GM21723 (cell line): Measurements from ENCODE around the gene DDR2.
"Not testable (repeated sequence)": the region's sequence is repeated elsewhere in the genome, so short reads cannot be mapped to it uniquely, and the experiment has no call there.

Experiments
- ATAC-seq: cut with Tn5 transposase; IDR thresholded peaks from one replicate; pipeline ENCODE4 v1.9.1; 2021; ENCODE audit warnings: mild to moderate bottlenecking, moderate library complexity; ENCODE audit not compliant: unreplicated experiment

The DDR2 gene

DNA sequence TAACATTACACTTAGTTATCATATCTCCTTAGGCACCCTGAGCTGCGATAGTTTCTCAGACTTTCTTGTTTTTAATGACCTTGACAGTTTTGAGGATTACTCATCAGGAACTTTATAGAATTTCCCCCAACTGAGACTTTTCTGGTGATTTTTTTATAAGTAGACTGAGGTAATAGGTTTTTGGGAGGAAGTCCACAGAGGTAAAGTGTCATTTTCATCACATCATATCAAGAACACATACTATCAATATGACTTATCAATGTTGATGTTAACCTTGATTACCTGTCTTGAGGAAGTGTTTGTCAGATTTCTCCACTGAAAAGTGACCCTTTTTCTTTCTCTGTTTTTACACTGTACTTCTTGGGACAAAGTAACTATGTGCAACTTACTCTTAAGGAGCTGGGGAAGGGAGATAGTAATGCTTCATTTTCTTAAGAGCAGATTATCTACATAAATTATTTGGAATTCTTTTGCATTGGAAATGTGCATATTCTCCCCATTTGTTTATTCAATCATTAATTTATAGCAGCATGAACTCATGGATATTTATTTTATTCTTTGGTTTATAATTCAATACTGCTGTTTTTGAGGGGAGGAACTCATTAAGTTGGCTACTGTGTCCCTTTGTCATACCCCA, 85.4 kb downstream of the DDR2 start:
- ATAC-seq = no peak

DNA sequence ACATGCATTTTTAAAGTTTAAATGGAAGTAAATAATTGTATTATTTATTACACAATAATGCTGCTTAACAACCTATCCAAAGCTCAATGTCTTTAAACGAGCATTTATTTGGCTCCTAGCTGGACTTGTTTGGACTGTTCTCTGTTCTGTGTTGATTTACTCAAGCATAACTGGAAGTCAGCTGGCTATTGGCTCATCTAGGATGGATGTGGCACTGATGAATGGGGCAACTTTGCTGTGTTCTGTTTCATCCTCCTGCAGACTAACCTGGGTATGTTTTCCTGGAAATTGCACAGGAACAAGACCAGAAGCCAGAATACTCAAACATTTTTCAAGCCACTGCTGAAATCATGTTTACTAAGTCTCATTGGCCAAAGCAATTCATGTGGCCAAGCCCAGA, 87.4 kb downstream of the DDR2 start:
- no peak for ATAC-seq

DNA sequence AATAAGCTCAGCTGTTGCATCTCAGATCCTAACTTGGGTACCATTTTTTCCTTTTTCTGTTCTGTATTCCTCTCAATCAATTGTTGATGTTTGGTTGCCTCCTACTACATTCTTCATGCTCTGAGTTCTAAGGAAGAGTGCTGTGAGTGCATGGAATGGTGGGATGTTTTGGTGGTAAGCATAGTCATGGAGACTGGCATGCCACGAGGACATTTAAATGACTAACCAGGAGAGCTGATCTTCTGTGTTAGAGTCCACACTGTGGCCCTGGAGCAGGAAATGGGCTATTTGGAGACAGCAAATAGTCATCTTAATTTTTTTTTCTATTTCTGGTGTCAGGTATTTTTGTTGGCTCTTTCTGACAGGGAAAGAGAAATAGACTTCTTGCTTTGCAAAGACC, 88.7 kb downstream of the DDR2 start:
- no peak for ATAC-seq

DNA sequence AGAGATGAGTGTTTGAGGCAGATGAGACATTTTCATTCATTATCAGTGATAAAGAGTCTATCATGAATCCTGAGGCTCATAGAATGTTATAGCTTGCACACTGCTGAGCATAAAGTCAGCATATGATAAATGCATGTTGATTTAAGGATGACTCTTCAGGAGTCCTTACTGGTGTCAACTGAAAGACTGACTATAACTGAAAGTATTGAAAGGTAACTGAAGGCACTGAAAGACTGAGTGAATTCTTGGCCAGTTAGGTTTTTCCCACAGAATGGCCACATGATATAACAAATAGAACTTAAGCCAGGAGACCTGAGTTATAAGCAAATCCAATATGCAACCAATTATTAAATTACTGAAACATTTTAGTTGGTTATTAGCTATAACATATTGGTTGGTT, 89.2 kb downstream of the DDR2 start:
- no peak for ATAC-seq

DNA sequence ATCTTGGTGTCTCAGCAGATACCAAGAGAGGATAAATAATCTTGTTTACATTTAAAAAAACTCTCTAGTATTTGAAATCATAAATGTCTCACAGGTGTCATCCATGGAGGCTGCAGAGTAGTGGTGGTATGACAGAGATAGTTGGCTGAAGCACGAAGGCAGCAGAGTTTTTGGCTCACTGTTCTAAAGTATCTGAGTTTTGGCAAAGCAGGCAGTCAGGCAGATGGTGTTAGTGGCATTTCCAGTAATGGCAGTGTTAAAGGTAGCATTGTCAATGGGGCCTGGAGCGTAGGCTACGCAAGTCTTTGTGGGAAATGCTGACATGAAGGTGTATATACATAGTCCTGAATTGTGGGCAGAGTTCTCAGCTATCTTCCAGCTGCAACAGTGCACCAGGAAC, 89.8 kb downstream of the DDR2 start:
- no peak for ATAC-seq

DNA sequence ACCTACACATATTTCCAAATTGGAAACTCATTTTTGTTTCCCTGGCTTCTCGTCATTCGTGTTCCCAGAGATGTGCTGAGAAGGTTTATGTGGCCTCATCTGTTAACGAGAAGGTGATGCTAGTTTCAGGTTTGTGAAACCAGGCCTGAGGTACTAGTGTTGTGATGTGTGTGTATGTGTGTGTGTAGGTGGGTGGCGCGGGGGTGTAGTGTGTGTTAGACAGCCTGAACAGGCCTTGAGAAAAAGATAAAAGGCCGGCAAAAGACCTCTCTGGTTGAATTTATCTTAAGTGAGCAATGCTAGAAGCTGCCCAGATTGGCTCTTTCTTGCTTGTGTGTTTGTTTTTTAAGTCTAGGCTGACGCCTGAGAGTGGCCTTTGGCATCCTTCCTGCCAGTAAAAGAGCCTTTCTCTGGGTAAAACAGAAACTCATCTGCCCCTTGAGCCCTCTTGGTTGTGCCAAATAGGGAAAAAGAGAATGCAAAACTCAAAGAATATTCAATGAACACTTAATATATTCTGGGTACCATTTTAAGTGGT, 92.4 kb downstream of the DDR2 start:
- ATAC-seq = no peak

DNA sequence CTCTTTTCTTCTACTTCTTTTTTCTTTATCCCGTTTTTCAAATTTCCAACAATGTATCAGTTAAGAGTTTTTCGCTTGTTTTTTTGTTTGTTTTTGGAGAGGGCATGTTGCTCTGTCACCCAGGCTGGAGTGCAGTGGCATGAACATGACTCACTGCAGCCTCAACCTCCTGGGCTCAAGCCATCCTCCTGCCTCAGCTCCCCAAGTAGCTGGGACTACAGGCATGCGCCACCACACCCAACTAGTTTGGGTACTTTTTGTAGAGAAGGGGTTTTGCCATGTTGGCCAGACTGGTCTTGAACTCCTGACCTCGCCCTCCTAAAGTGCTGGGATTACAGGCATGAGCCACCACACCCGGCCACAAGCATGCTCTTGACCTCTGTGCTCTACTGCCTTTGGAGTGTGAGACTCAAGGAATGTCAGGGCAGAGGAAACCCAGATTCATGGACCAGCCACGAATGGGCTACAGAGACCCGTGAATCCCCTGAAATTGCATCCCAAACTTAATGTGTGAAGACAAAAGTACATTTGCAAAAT, 93.1 kb downstream of the DDR2 start:
- no peak for ATAC-seq

DNA sequence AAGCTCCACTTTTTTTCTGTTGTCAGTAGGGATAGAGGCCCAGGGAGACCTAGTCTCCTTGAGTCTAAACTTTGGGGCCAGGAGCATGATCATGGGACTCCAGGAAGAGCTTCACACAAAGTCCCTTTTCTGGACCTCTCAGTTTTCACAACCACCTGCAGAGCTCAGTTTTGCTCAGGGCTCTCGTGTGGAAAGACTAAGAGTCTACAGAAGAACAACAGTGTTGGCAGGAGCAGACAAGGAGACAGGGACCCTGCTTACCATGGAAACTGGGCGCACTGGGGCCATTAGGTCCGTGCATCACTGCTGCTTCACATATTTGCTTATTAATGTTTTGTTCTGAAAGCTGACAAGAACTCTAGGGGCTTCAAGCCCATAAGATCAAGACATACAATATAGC, 94.3 kb downstream of the DDR2 start:
- ATAC-seq = no peak

DNA sequence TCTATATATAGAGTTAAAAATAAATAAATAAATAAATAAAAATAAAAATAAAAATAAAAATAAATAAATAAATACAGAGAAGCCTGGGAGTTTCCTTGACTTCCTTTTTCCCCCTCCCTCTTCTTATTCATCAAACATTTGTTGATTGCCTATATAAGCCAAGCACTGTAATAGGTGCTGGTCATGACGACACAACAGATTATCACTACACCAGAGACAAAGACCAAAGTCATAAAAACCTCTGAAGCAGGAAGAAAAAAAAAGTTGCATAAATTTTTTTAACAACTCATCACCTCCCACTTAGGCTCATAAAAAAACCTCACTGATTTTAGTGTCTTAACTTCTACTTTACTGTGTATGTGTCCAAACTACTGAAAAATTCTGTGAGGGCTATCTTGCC, 95.2 kb downstream of the DDR2 start:
- not testable (repeated sequence) for ATAC-seq

DNA sequence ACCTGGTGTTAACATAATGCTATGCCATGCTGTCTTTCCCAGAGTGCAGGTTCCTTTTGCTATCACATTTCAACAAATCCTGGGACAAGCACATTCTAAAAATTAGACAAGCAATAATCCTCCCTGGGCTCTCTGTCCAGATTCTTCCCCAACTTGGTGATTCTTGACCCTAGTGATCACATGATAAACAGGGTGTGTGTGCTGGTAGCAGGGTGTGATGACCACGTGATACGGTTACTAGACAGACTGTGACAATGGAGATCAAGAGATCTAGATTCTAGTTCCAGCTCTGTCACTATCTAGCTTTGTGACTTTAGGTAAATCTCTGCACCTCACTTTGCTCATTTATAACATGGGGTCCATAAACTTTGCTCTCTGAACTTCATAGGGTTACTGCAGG, 96.3 kb downstream of the DDR2 start:
- no peak for ATAC-seq

DNA sequence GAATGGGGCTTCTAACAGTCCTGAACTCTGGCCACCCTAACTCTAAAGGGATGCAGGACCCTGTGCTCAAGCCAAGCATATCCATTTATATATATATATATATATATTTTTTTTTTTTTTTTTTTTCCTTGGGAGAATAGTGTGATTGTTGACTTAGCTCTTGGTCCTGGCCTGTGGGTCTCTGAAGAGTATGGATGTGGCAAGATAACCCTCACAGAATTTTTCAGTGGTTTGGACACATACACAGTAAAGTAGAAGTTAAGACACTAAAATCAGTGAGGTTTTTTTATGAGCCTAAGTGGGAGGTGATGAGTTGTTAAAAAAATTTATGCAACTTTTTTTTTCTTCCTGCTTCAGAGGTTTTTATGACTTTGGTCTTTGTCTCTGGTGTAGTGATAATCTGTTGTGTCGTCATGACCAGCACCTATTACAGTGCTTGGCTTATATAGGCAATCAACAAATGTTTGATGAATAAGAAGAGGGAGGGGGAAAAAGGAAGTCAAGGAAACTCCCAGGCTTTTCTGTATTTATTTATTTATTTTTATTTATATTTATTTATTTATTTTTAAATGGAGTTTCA, 97.0 kb downstream of the DDR2 start:
- not testable (repeated sequence) for ATAC-seq

DNA sequence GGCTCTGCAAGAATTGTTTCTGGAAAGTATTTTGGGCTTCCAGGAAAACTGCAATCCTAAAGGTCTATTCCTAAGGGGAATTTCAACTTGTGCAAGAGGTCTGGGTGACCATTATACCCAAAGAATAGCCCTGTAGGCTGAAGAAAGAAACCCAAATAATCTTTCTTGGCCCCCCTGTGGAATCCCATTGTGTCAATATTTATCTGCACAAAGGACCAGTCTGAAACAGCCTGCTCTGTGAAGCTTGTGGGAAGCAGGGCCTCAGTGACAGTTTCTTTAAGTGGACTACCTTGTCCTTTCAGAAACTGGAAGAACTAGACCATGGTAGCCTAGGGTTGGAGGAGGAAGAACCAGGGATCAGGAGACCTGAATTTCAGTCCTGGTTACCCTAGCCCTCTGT, 99.8 kb downstream of the DDR2 start:
- ATAC-seq = no peak

DNA sequence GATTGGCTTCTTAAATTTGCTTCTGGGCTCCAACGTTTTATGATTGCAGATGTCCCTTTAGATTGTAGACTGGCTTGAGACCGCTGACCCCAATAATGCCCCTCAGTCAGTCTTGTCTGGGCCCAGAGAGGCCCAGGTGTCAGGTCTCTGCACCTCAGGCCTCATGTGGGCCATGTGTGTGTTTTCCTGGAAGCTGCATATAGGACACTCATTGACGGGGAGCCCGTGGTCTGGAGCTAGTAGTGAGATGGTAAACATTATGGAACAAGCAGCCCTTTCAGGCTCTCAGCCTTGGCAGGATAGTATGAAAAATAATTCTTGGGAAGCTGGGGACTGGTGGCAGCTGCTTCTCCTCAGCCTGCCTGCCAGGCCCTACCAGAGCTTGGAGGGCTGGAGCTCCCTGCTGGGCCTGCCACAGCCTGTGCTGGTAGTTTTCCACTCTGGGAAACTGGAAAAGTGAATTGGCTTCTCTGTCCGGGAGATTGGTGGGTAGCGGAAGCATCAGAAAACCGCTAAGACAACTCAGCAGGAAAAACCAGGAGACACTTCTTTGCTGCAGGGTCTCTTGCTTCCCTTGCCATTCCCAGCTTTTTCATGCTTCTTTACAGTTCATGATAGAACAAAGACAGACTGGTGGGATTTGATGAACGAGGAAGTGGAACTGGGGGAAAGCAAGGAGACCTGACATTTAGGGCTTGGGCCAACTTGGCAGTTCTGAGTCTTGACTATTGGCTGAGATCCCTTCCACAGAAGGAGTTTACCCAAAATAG, 100.5 kb downstream of the DDR2 start:
- no peak for ATAC-seq

DNA sequence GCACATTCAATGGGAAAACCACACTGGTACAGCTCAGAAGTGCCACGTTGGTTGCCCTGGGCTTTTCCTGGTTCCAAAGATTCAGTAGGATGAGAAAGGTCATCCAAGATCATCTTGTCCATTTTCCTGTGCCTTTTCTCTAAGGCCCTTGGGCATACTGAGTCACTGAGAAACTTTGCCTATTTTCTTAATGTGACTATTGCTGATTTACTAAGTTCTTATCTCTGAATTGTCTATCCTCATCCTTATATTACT, 101.0 kb downstream of the DDR2 start:
- no peak for ATAC-seq

DNA sequence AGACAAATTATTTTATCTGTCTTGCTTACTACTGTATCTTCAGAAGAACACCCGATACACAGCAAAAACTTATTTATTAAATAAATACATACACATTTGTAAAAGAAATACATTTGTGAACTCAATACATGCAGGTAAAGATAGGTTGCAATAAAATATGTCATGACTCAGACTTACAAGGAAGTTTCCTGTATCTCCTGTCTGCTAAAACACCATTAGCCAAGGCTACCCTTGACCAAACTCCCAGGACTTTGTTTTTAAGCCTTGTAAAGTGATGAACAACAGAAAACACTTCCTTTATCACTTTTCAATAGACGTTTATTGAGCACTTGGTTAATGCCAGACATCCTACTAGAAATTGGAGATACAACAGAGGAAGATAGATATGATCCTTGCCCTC, 101.8 kb downstream of the DDR2 start:
- no peak for ATAC-seq

DNA sequence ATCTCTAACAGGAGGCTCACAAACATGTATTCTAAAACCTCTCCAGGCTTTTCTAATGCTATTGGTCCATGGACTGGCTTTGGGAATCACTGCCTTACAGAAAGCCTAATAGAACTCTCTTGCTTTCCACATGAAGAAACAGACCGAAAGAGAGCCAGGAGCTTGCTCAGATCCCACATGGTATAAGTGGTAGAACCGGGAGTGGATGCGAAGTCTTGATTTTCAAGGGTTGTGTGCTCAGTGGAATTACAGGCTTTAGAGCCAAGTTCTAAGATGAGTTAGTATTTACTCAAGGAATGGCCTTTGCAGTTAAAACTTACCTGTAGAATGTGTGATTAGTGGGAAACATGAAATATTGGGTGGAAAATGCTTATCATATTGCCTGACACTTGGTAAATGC, 103.9 kb downstream of the DDR2 start:
- no peak for ATAC-seq

DNA sequence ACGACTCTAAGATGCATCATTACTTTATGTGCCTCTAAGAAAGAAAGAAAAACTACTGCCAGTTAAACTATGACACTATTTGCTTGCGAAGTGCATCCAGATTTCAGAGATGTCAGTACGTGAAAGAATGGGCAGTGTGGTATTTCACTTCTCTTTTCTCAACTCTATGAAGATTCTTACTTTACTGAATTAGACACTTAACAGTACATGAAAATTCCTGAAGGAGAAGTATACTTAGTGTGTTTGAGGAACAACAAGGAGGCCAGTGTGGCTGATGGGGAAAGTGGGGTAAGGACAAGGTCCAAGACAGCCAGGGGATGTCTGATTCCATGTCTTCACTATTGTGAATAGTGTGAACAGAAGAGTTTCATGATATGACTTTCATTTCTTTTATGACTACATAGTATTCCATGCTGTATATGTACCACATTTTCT, 104.4 kb downstream of the DDR2 start:
- ATAC-seq = peak; percentile 94

DNA sequence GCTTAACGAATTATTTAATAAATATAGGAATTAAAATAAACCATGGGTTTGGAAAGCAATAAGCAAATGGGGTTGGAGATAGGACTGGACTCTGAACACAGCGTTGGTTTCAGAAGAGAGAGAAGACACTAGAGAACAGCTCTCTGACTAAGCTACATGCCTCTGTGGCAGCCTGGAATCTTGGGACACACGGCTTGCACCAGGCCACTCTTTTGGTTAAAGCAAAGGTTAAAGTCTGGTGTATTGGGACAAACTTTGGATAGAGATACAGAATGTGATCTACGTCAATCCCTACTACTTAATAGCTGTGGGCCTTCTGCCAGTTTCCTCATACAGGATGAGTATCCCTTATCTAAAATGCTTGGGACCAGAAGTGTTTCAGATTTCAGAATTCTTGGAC, 108.5 kb downstream of the DDR2 start:
- no peak for ATAC-seq

DNA sequence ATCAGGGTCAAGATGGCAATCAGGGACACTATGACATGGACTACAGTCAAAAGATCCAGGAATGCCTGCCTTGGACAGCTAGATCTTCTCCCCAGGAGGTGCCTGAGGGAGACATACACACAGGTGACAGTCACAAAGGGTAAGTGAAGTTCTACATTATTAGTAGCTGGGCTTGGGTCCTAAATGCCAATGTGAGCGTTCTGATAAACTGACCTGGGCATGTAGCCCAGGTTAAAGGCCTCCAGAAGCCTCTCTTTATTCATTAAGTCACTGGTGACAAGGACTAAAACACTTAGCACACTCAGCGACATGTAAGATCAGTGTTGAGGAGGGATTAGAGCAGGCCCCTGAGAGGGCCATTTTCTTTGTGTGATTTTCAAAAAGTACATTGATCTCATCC, 109.3 kb downstream of the DDR2 start:
- no peak for ATAC-seq

DNA sequence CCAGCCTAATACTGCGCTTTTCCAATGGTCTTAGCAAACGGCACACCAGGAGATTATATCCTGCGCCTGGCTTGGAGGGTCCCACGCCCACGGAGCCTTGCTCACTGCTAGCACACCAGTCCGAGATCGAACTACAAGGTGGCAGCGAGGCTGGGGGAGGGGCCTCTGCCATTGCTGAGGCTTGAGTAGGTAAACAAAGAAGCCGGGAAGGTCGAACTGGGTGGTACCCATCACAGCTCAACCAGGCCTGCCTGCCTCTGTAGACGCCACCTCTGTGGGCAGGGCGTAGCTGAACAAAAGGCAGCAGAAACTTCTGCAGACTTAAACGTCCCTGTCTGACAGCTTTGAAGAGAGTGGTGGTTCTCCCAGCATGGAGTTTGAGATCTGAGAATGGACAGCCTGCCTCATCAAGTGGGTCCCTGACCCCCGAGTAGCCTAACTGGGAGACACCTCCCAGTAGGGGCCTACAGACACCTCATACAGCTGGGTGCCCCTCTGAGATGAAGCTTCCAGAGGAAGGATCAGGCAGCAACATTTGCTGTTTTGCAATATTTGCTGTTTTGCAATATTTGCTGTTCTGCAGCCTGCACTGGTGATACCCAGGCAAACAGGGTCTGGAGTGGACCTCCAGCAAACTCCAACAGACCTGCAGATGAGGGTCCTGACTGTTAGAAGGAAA, 114.1 kb downstream of the DDR2 start:
- not testable (repeated sequence) for ATAC-seq

DNA sequence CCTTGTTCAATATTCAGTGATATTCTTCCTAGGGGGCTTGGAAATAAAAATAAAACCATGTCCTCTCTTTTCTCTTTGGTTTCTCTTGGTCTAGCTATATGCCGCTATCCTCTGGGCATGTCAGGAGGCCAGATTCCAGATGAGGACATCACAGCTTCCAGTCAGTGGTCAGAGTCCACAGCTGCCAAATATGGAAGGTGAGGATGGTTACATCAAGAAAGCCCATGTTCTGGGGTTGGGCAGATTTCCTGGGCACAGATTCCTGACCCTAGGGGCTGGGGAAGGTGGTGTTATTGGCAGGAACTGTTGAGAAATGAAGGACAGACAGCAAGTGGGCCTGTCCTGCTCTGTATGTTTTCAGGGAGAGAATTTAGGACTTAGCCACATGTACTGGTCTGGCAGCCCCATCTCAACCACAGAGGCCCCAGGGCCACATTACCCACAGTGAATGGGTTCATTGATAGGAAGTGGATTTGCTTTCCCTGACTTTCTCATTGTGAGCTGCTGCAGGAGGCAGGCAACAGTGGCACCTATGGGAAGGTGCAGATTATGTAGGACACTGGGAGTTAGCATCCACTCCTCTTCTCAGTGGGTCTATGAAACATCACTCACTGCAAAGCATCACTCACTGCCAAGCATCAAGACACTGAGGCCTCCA, 120.9 kb downstream of the DDR2 start:
- no peak for ATAC-seq
